MM.1S (cell line): Measurements from ENCODE around the gene BTBD16.

Experiments
- DNase-seq: peaks from one replicate; pipeline ENCODE4 v3.0.0-alpha.2; 2015
- H2AFZ ChIP-seq: fragments of 300-600 bp; sonication (generic); 2 replicates; pipeline ENCODE4 v1.6.0; 2016; ENCODE audit warnings: antibody characterized with exemption, low read length
- H3F3A ChIP-seq: fragments of 300-600 bp; sonication (generic); 2 replicates; pipeline ENCODE4 v1.6.1; 2016; ENCODE audit warnings: mild to moderate bottlenecking, antibody characterized with exemption, low read length, moderate library complexity, mixed read lengths; ENCODE audit not compliant: insufficient read depth
- H3K27ac ChIP-seq: fragments of 300-600 bp; sonication (generic); 2 replicates; pipeline ENCODE4 v1.5.1; 2016; ENCODE audit warnings: mild to moderate bottlenecking, low read length
- H3K27me3 ChIP-seq: fragments of 300-600 bp; sonication (generic); replicated peaks from 2 replicates; pipeline ENCODE4 v1.6.0; 2016; ENCODE audit warnings: low read length; ENCODE audit not compliant: insufficient read depth
- H3K36me3 ChIP-seq: fragments of 300-600 bp; sonication (generic); replicated peaks from 2 replicates; pipeline ENCODE4 v1.6.1; 2016; ENCODE audit warnings: mild to moderate bottlenecking, low read length, mixed read lengths; ENCODE audit not compliant: insufficient read depth
- H3K4me1 ChIP-seq: fragments of 300-600 bp; sonication (generic); 2 replicates; pipeline ENCODE4 v1.6.1; 2016; ENCODE audit warnings: low read length, mixed read lengths
- H3K4me2 ChIP-seq: fragments of 300-600 bp; sonication (generic); 2 replicates; pipeline ENCODE4 v1.6.0; 2016; ENCODE audit warnings: low read depth, low read length
- H3K4me3 ChIP-seq: fragments of 300-600 bp; sonication (generic); 2 replicates; pipeline ENCODE4 v1.5.1; 2016; ENCODE audit warnings: low read length, mixed read lengths
- H3K79me2 ChIP-seq: fragments of 300-600 bp; sonication (generic); 2 replicates; pipeline ENCODE4 v1.6.1; 2016; ENCODE audit warnings: mixed run types, low read length, mixed read lengths
- H3K9ac ChIP-seq: fragments of 300-600 bp; sonication (generic); 2 replicates; pipeline ENCODE4 v1.6.1; 2016; ENCODE audit warnings: low read length, mixed read lengths
- H3K9me2 ChIP-seq: fragments of 300-600 bp; sonication (generic); replicated peaks from 2 replicates; pipeline ENCODE4 v1.6.1; 2016; ENCODE audit warnings: mild to moderate bottlenecking, low read length, mixed read lengths; ENCODE audit not compliant: insufficient read depth
- H3K9me3 ChIP-seq: fragments of 300-600 bp; sonication (generic); replicated peaks from 2 replicates; pipeline ENCODE4 v1.6.1; 2016; ENCODE audit warnings: mild to moderate bottlenecking, low read length, mixed read lengths; ENCODE audit not compliant: insufficient read depth
- H4K20me1 ChIP-seq: fragments of 300-600 bp; sonication (generic); 2 replicates; pipeline ENCODE4 v1.6.1; 2016; ENCODE audit warnings: mild to moderate bottlenecking, low read length, moderate library complexity, mixed read lengths; ENCODE audit not compliant: insufficient read depth
- CTCF ChIP-seq: fragments of 300-600 bp; sonication (generic); IDR thresholded peaks from 2 replicates; pipeline ENCODE4 v1.5.1; 2016; ENCODE audit warnings: antibody characterized with exemption, low read length, mixed read lengths
- EZH2 ChIP-seq: fragments of 300-600 bp; sonication (generic); optimal IDR thresholded peaks from 2 replicates; pipeline ENCODE3; 2017; ENCODE audit warnings: low read depth, mild to moderate bottlenecking, antibody characterized with exemption, low read length, mixed read lengths
- EZH2phosphoT487 ChIP-seq: fragments of 300-600 bp; sonication (generic); IDR thresholded peaks from 2 replicates; pipeline ENCODE4 v1.6.1; 2018; ENCODE audit warnings: antibody characterized with exemption, low read length

Gene BTBD16

GRCh38 chr10:122379537-122379936 is 108.4 kb downstream of the BTBD16 start:
- H3F3A ChIP-seq: peaks cover 11% of the 10 kb centered on the region; the same call in 1 of the 2 replicates
- TF ChIP-seq EZH2phosphoT487 (no peak), EZH2 (no peak), CTCF (no peak)
- no peak overlapping the region for H3K4me2 ChIP-seq
- H3K4me3 ChIP-seq: no peak overlapping the region
- no peak overlapping the region for H3K27ac ChIP-seq
- no peak overlapping the region for H3K9ac ChIP-seq
- H3K79me2 ChIP-seq: no peaks in the 10 kb centered on the region
- no peaks in the 10 kb centered on the region for H3K9me3 ChIP-seq
- H3K4me1 ChIP-seq: no peaks in the 10 kb centered on the region
- DNase-seq: no peak
- no peaks in the 10 kb centered on the region for H3K9me2 ChIP-seq
- H3K36me3 ChIP-seq: no peaks in the 10 kb centered on the region
- H2AFZ ChIP-seq: no peak overlapping the region
- H4K20me1 ChIP-seq: no peaks in the 10 kb centered on the region
- peaks cover 68% of the 10 kb centered on the region for H3K27me3 ChIP-seq

GRCh38 chr10:122380703-122381102 is 109.6 kb downstream of the BTBD16 start:
- no peak overlapping the region for H3K9ac ChIP-seq
- H3F3A ChIP-seq: peaks cover 5% of the 10 kb centered on the region; the same call in 1 of the 2 replicates
- H3K27ac ChIP-seq: no peak overlapping the region
- H3K79me2 ChIP-seq: no peaks in the 10 kb centered on the region
- no peak overlapping the region for H3K4me2 ChIP-seq
- no peaks in the 10 kb centered on the region for H4K20me1 ChIP-seq
- DNase-seq: no peak
- TF ChIP-seq CTCF: no peak
- H3K4me3 ChIP-seq: no peak overlapping the region
- no peaks in the 10 kb centered on the region for H3K9me3 ChIP-seq
- no peaks in the 10 kb centered on the region for H3K4me1 ChIP-seq
- H3K27me3 ChIP-seq: peaks cover 65% of the 10 kb centered on the region
- H3K36me3 ChIP-seq: no peaks in the 10 kb centered on the region
- no peak overlapping the region for H2AFZ ChIP-seq
- no peaks in the 10 kb centered on the region for H3K9me2 ChIP-seq

GRCh38 chr10:122381680-122382079 is 110.6 kb downstream of the BTBD16 start:
- TF ChIP-seq EZH2phosphoT487 (no peak), EZH2 (no peak), CTCF (no peak)
- Histone ChIP-seq H3K4me1 (no peaks in the 10 kb centered on the region), H3K79me2 (no peaks in the 10 kb centered on the region), H3K27ac (no peak overlapping the region), H3K27me3 (peaks cover 59% of the 10 kb centered on the region), H3K4me2 (no peak overlapping the region), H3F3A (no peaks in the 10 kb centered on the region), H3K9me2 (no peaks in the 10 kb centered on the region), H3K4me3 (no peak overlapping the region), H3K9ac (no peak overlapping the region), H3K9me3 (no peaks in the 10 kb centered on the region), H4K20me1 (no peaks in the 10 kb centered on the region), H3K36me3 (no peaks in the 10 kb centered on the region), H2AFZ (no peak overlapping the region)
- no peak for DNase-seq
